Measurements from ENCODE around the gene MCM6. TPM values are rescaled to one million over a fixed set of nuclear protein-coding genes. Genes with fewer than 3 reads are reported as not detected.
"Not testable (repeated sequence)": the region's sequence is repeated elsewhere in the genome, so short reads cannot be mapped to it uniquely, and the experiment has no call there.

The MCM6 gene
- total and polyA plus RNA-seq, 2 experiments from 2014 or later = 74.7 to 133 TPM

- TF ChIP-seq ZNF114 (CRISPR knock-in tag; IDR thresholded peaks at IDR 0.05) (no peak), NANOG (IDR thresholded peaks at IDR 0.05; ENCODE audit: borderline replicate concordance) (no peak), REST (IDR thresholded peaks at IDR 0.05; ENCODE audit: unreplicated experiment) (no peak), ZNF331 (CRISPR knock-in tag; IDR thresholded peaks at IDR 0.05; ENCODE audit: low read depth) (no peak), EZH2 (IDR thresholded peaks at IDR 0.05; ENCODE audit: low read depth, unreplicated experiment) (no peak), POLR2AphosphoS5 (IDR thresholded peaks at IDR 0.05; ENCODE audit: low read depth) (no peak), CTCF (conservative IDR thresholded peaks at IDR 0.05; ENCODE audit: low read depth in 2 of 2) (no peak), JUNB (IDR thresholded peaks at IDR 0.05; ENCODE audit: unreplicated experiment) (no peak)
These were observed 13.9 kb upstream of the MCM6 start (continued) for GRCh38 chr2:135890149-135890548.

GRCh38 chr2:135888587-135888986 lies 12.3 kb upstream of the MCM6 start:
- not testable (repeated sequence) for H3K27me3 Mint-ChIP-seq (ENCODE audit: insufficient read depth, low read depth, poor library complexity); H4K20me1 ChIP-seq (replicated peaks; ENCODE audit: insufficient read depth); H3K27me3 ChIP-seq (ENCODE audit: insufficient read depth); H3K4me3 ChIP-seq; H3K4me3 Mint-ChIP-seq; H3F3A ChIP-seq (replicated peaks; ENCODE audit: low read depth); ATAC-seq; H3K36me3 ChIP-seq (ENCODE audit: insufficient read depth); H2AFZ ChIP-seq; H3K27ac ChIP-seq (ENCODE audit: low read depth); H3K79me2 ChIP-seq (replicated peaks; ENCODE audit: insufficient read depth); H3K4me2 ChIP-seq; H3K27ac Mint-ChIP-seq; DNase-seq (ENCODE audit: low spot score); H3K4me1 Mint-ChIP-seq; H3K4me1 ChIP-seq (ENCODE audit: insufficient read depth)
- peaks cover 16% of the 10 kb centered on the region; the same call in 1 of the 2 replicates for H3K9me2 ChIP-seq (ENCODE audit: insufficient read depth)
- H3K36me3 Mint-ChIP-seq (ENCODE audit: low read depth) = peaks cover 15% of the 10 kb centered on the region; the same call in 2 of the 3 replicates
- H3K9me3 Mint-ChIP-seq = peaks cover 15% of the 10 kb centered on the region

GRCh38 chr2:135885709-135886108 lies 9.5 kb upstream of the MCM6 start:
- no peak for DNase-seq (ENCODE audit: low spot score)
- no peak for ATAC-seq
- no peak overlapping the region for H3K4me3 ChIP-seq
- no peaks in the 10 kb centered on the region for H3K36me3 ChIP-seq (ENCODE audit: insufficient read depth)
- Mint-ChIP-seq H3K4me1 (peaks cover 10% of the 10 kb centered on the region; the same call in 2 of the 3 replicates), H3K9me3 (peaks cover 15% of the 10 kb centered on the region), H3K36me3 (ENCODE audit: low read depth) (peaks cover 15% of the 10 kb centered on the region; the same call in 2 of the 3 replicates), H3K4me3 (no peak overlapping the region), H3K27me3 (ENCODE audit: insufficient read depth, low read depth, poor library complexity) (no peaks in the 10 kb centered on the region), H3K27ac (no peak overlapping the region)
- H3K79me2 ChIP-seq (replicated peaks; ENCODE audit: insufficient read depth) = no peaks in the 10 kb centered on the region
- no peaks in the 10 kb centered on the region for H4K20me1 ChIP-seq (replicated peaks; ENCODE audit: insufficient read depth)
- H3K27me3 ChIP-seq (ENCODE audit: insufficient read depth) = no peaks in the 10 kb centered on the region
- H3K4me2 ChIP-seq = no peak overlapping the region
- no peaks in the 10 kb centered on the region for H3F3A ChIP-seq (replicated peaks; ENCODE audit: low read depth)
- H3K4me1 ChIP-seq (ENCODE audit: insufficient read depth) = peaks cover 8% of the 10 kb centered on the region
- peak overlapping the region; percentile 76 for H2AFZ ChIP-seq
- no peak overlapping the region for H3K27ac ChIP-seq (ENCODE audit: low read depth)
- peaks cover 15% of the 10 kb centered on the region; the same call in 1 of the 2 replicates for H3K9me2 ChIP-seq (ENCODE audit: insufficient read depth)
- TF ChIP-seq CTCF (conservative IDR thresholded peaks at IDR 0.05; ENCODE audit: low read depth in 2 of 2) (no peak), ZNF114 (CRISPR knock-in tag; IDR thresholded peaks at IDR 0.05) (no peak), EZH2phosphoT487 (IDR thresholded peaks at IDR 0.05; ENCODE audit: unreplicated experiment) (no peak), NANOG (IDR thresholded peaks at IDR 0.05; ENCODE audit: borderline replicate concordance) (no peak), ZNF331 (CRISPR knock-in tag; IDR thresholded peaks at IDR 0.05; ENCODE audit: low read depth) (no peak), CREB1 (CRISPR knock-in tag; IDR thresholded peaks at IDR 0.05; ENCODE audit: low read depth) (no peak), POLR2AphosphoS5 (IDR thresholded peaks at IDR 0.05; ENCODE audit: low read depth) (no peak), EZH2 (IDR thresholded peaks at IDR 0.05; ENCODE audit: low read depth, unreplicated experiment) (no peak), REST (IDR thresholded peaks at IDR 0.05; ENCODE audit: unreplicated experiment) (no peak), STAT1 (IDR thresholded peaks at IDR 0.05; ENCODE audit: unreplicated experiment) (no peak)
